HS-5 (cell line): Measurements from ENCODE around the gene LAMB2.

ENCODE experiments used
- DNase-seq: peaks from one replicate; pipeline ENCODE4 v3.0.0-alpha.2; 2012; ENCODE audit warnings: low read depth

Gene LAMB2

GRCh38 chr3:49121132-49121736, 11.6 kb downstream of the LAMB2 start:
- no peak for DNase-seq

GRCh38 chr3:49120438-49121131, 12.3 kb downstream of the LAMB2 start, which contains the start of gene USP19:
Gene USP19 (minus strand): TSS chr3:49120823. CDS start chr3:49119145, 1,678 bp downstream.
- DNase-seq = peak; percentile 56

GRCh38 chr3:49120096-49120437, 12.8 kb downstream of the LAMB2 start:
- no peak for DNase-seq

GRCh38 chr3:49119439-49119838, 13.4 kb downstream of the LAMB2 start:
- DNase-seq = no peak

- no peak for DNase-seq
Observed at GRCh38 chr3:49119036-49119435, 13.8 kb downstream of the LAMB2 start.

- no peak for DNase-seq
Observed at GRCh38 chr3:49112262-49112661, 20.6 kb downstream of the LAMB2 start.

- no peak for DNase-seq
Observed at GRCh38 chr3:49111347-49111746, 21.5 kb downstream of the LAMB2 start.

GRCh38 chr3:49110780-49111179, 22.1 kb downstream of the LAMB2 start:
- DNase-seq = no peak

- DNase-seq = no peak
Observed at GRCh38 chr3:49108346-49108745, 24.5 kb downstream of the LAMB2 start.

- peak; percentile 76 for DNase-seq
Observed at GRCh38 chr3:49104427-49105291, 28.2 kb downstream of the LAMB2 start, which contains the start of gene QARS1. Gene QARS1 (minus strand): TSS chr3:49104757. CDS start chr3:49104733, 24 bp downstream.

GRCh38 chr3:49104052-49104426, 28.8 kb downstream of the LAMB2 start:
- no peak for DNase-seq

GRCh38 chr3:49100046-49100615, 32.7 kb downstream of the LAMB2 start:
- no peak for DNase-seq

GRCh38 chr3:49098910-49099630, 33.8 kb downstream of the LAMB2 start:
- DNase-seq = no peak

- DNase-seq = no peak
Observed at GRCh38 chr3:49098429-49098828, 34.4 kb downstream of the LAMB2 start.

- DNase-seq = peak; percentile 93
Observed at GRCh38 chr3:49093853-49094767, 38.7 kb downstream of the LAMB2 start, which contains the start of gene QRICH1. Gene QRICH1 (minus strand): TSS chr3:49094071. CDS start chr3:49077017, 17,054 bp downstream.

GRCh38 chr3:49092938-49093852, 39.7 kb downstream of the LAMB2 start:
- peak; percentile 57 for DNase-seq

- no peak for DNase-seq
Observed at GRCh38 chr3:49081429-49081828, 51.4 kb downstream of the LAMB2 start.

GRCh38 chr3:49079270-49079669, 53.6 kb downstream of the LAMB2 start:
- DNase-seq = no peak

- DNase-seq = no peak
Observed at GRCh38 chr3:49076646-49077045, 56.2 kb downstream of the LAMB2 start.

GRCh38 chr3:49076116-49076515, 56.7 kb downstream of the LAMB2 start:
- DNase-seq = no peak
